H9 (cell line): Measurements from ENCODE around the gene LRRK1. TPM values are rescaled to one million over a fixed set of nuclear protein-coding genes. Genes with fewer than 3 reads are reported as not detected.

Experiments used
- DNase-seq: peaks from one replicate; pipeline ENCODE4 v3.0.0-alpha.2; 2017
- H2AFZ ChIP-seq: one replicate; pipeline ENCODE4 v1.6.1; 2013; ENCODE audit warnings: mild to moderate bottlenecking, low read length, control low read depth, moderate library complexity
- H2AK5ac ChIP-seq: 2 replicates; pipeline ENCODE4 v1.6.1; 2013; ENCODE audit warnings: low read length, control low read depth, mixed read lengths; ENCODE audit not compliant: insufficient read length
- H2BK120ac ChIP-seq: one replicate; pipeline ENCODE4 v1.6.1; 2013; ENCODE audit warnings: low read depth, mild to moderate bottlenecking, low read length, control low read depth, inconsistent platforms; ENCODE audit not compliant: poor library complexity, severe bottlenecking
- H2BK12ac ChIP-seq: 2 replicates; pipeline ENCODE4 v1.6.1; 2013; ENCODE audit warnings: low read length, control low read depth, mixed read lengths, low read depth; ENCODE audit not compliant: insufficient read length
- H2BK15ac ChIP-seq: 2 replicates; pipeline ENCODE4 v1.6.1; 2013; ENCODE audit warnings: low read depth, low read length, control low read depth
- H2BK20ac ChIP-seq: one replicate; pipeline ENCODE4 v1.6.1; 2013; ENCODE audit warnings: low read depth, mild to moderate bottlenecking, low read length, control low read depth, inconsistent platforms; ENCODE audit not compliant: poor library complexity, severe bottlenecking
- H2BK5ac ChIP-seq: 2 replicates; pipeline ENCODE4 v1.6.1; 2013; ENCODE audit warnings: low read length, control low read depth, mixed read lengths; ENCODE audit not compliant: insufficient read length
- H3K14ac ChIP-seq: 2 replicates; pipeline ENCODE4 v1.6.1; 2013; ENCODE audit warnings: low read length, control low read depth; ENCODE audit not compliant: insufficient read depth
- H3K18ac ChIP-seq: 2 replicates; pipeline ENCODE4 v1.6.1; 2013; ENCODE audit warnings: low read depth, mild to moderate bottlenecking, mixed read lengths, low read length, control low read depth; ENCODE audit not compliant: insufficient read length
- H3K23ac ChIP-seq: 2 replicates; pipeline ENCODE4 v1.6.1; 2013; ENCODE audit warnings: low read length, control low read depth, mixed read lengths, low read depth; ENCODE audit not compliant: insufficient read length
- H3K23me2 ChIP-seq: 2 replicates; pipeline ENCODE4 v1.6.1; 2013; ENCODE audit warnings: low read depth, mild to moderate bottlenecking, mixed read lengths, low read length, control low read depth; ENCODE audit not compliant: insufficient read length, poor library complexity, severe bottlenecking
- H3K27ac ChIP-seq: 2 replicates; pipeline ENCODE4 v1.5.1; 2013; ENCODE audit warnings: low read length, control low read depth, mixed read lengths, low read depth; ENCODE audit not compliant: insufficient read length
- H3K27me3 ChIP-seq: 2 replicates; pipeline ENCODE4 v1.6.1; 2013; ENCODE audit warnings: low read length, control low read depth, inconsistent platforms; ENCODE audit not compliant: insufficient read depth
- H3K4ac ChIP-seq: 2 replicates; pipeline ENCODE4 v1.6.1; 2013; ENCODE audit warnings: low read depth, mild to moderate bottlenecking, control low read depth, inconsistent platforms, low read length, moderate library complexity
- H3K4me1 ChIP-seq: 2 replicates; pipeline ENCODE4 v1.6.1; 2013; ENCODE audit warnings: low read length, control low read depth, inconsistent platforms; ENCODE audit not compliant: insufficient read depth
- H3K4me2 ChIP-seq: 2 replicates; pipeline ENCODE4 v1.6.1; 2013; ENCODE audit warnings: low read length, control low read depth, mixed read lengths; ENCODE audit not compliant: insufficient read length, insufficient read depth
- H3K56ac ChIP-seq: 2 replicates; pipeline ENCODE4 v1.6.1; 2013; ENCODE audit warnings: low read depth, mild to moderate bottlenecking, mixed read lengths, low read length, control low read depth; ENCODE audit not compliant: insufficient read length
- H3K79me1 ChIP-seq: 2 replicates; pipeline ENCODE4 v1.6.1; 2013; ENCODE audit warnings: low read depth, mild to moderate bottlenecking, moderate library complexity, low read length, control low read depth, inconsistent platforms; ENCODE audit not compliant: insufficient read depth, poor library complexity, severe bottlenecking
- H3K79me2 ChIP-seq: 2 replicates; pipeline ENCODE4 v1.6.1; 2013; ENCODE audit warnings: low read length, control low read depth, inconsistent platforms; ENCODE audit not compliant: insufficient read depth
- H3K9ac ChIP-seq: 2 replicates; pipeline ENCODE4 v1.6.1; 2013; ENCODE audit warnings: low read length, control low read depth, mixed read lengths; ENCODE audit not compliant: insufficient read length; ENCODE audit errors: extremely low read depth
- H3K9me3 ChIP-seq: one replicate; pipeline ENCODE4 v1.6.1; 2013; ENCODE audit warnings: low read depth, low read length, inconsistent platforms; ENCODE audit not compliant: control insufficient read depth
- H3T11ph ChIP-seq: one replicate; pipeline ENCODE4 v1.6.1; 2013; ENCODE audit warnings: mild to moderate bottlenecking, low read length, control low read depth, inconsistent platforms
- H4K20me1 ChIP-seq: one replicate; pipeline ENCODE4 v1.6.1; 2013; ENCODE audit not compliant: control insufficient read depth, insufficient read length, insufficient read depth
- H4K5ac ChIP-seq: 2 replicates; pipeline ENCODE4 v1.6.1; 2013; ENCODE audit warnings: low read depth, mild to moderate bottlenecking, mixed read lengths, low read length, control low read depth; ENCODE audit not compliant: insufficient read length
- H4K8ac ChIP-seq: replicated peaks from 2 replicates; pipeline ENCODE4 v1.6.1; 2013; ENCODE audit warnings: low read length, control low read depth, mixed read lengths, low read depth; ENCODE audit not compliant: insufficient read length
- H4K91ac ChIP-seq: 2 replicates; pipeline ENCODE4 v1.6.1; 2013; ENCODE audit warnings: low read depth, mild to moderate bottlenecking, moderate library complexity, mixed read lengths, low read length, control low read depth; ENCODE audit not compliant: insufficient read length
- H3K27ac Mint-ChIP-seq, 3 experiments: 2 replicates in 2 of 3; 3 replicates in 1 of 3; pipeline ENCODE4 v1.8.0; 2020 to 2021; ENCODE audit warnings: mixed read lengths in 3 of 3, mild to moderate bottlenecking in 1 of 3, moderate library complexity in 1 of 3
- H3K27me3 Mint-ChIP-seq: 2 replicates; pipeline ENCODE4 v1.8.0; 2021; ENCODE audit warnings: low read depth, mild to moderate bottlenecking, moderate library complexity, mixed read lengths
- H3K36me3 Mint-ChIP-seq, 3 experiments: 2 replicates in 2 of 3; 3 replicates in 1 of 3; pipeline ENCODE4 v1.8.0; 2020 to 2021; ENCODE audit warnings: low read depth in 3 of 3, mixed read lengths in 3 of 3; ENCODE audit not compliant: insufficient read depth in 1 of 3
- H3K4me1 Mint-ChIP-seq, 2 experiments: 2 replicates each; pipeline ENCODE4 v1.8.0; 2020; ENCODE audit warnings: mixed read lengths in 2 of 2
- H3K4me3 Mint-ChIP-seq, 2 experiments: 2 replicates in 1 of 2; 3 replicates in 1 of 2; pipeline ENCODE4 v1.8.0; 2020 to 2021; ENCODE audit warnings: mild to moderate bottlenecking in 2 of 2, mixed read lengths in 2 of 2, moderate library complexity in 1 of 2
- H3K9me3 Mint-ChIP-seq, 2 experiments: 2 replicates in 1 of 2; 3 replicates in 1 of 2; pipeline ENCODE4 v1.8.0; 2020; ENCODE audit warnings: mild to moderate bottlenecking in 2 of 2, mixed read lengths in 2 of 2, moderate library complexity in 1 of 2
- WGBS: extraction: QIAGEN DNeasy Blood & Tissue Kit; methylation state at CpG from one replicate; pipeline ENCODE4 v1.1.7; 2013; ENCODE audit warnings: missing lambda C conversion rate, low lambda C conversion rate, mixed read lengths; ENCODE audit not compliant: insufficient read length; ENCODE audit errors: extremely low coverage; 5-methylcytosine and 5-hydroxymethylcytosine counted together
- total RNA-seq: library from RNA; stranded (reverse); gene quantifications from 2 replicates; pipeline ENCODE4 v1.2.1, GENCODE V29; 2021
- TF ChIP-seq, protein P1 (sequence below): fragments of 200-600 bp; sonication (generic); conservative IDR thresholded peaks from 3 replicates; pipeline ENCODE4 v1.8.0; 2021; ENCODE audit warnings: antibody characterized with exemption, mild to moderate bottlenecking

Gene LRRK1
- total RNA-seq, 1 experiment from 2014 or later = 4.0 TPM

- Histone ChIP-seq H3K9me3 (no peaks in the 10 kb centered on the region), H3K79me1 (no peaks in the 10 kb centered on the region), H4K5ac (no peak overlapping the region), H4K20me1 (no peaks in the 10 kb centered on the region), H3K23me2 (no peaks in the 10 kb centered on the region), H2BK20ac (no peak overlapping the region), H2AFZ (no peak overlapping the region), H2AK5ac (no peak overlapping the region), H2BK120ac (no peak overlapping the region), H2BK12ac (no peak overlapping the region), H3K9ac (no peak overlapping the region), H3K4ac (no peak overlapping the region), H3K14ac (no peak overlapping the region), H2BK5ac (no peak overlapping the region), H3T11ph (no peak overlapping the region), H3K18ac (no peak overlapping the region), H4K91ac (no peak overlapping the region), H3K4me2 (no peak overlapping the region), H4K8ac (no peak overlapping the region), H3K4me1 (no peaks in the 10 kb centered on the region), H3K79me2 (no peaks in the 10 kb centered on the region), H3K56ac (no peak overlapping the region), H3K23ac (no peak overlapping the region), H3K27ac (no peak overlapping the region), H2BK15ac (no peak overlapping the region), H3K27me3 (no peaks in the 10 kb centered on the region)
- DNase-seq = no peak
- peaks cover 4% of the 10 kb centered on the region in 2 experiments for H3K4me1 Mint-ChIP-seq
- no peak overlapping the region for H3K27ac Mint-ChIP-seq
- H3K4me3 Mint-ChIP-seq = no peak overlapping the region
- TF ChIP-seq, protein P1, sequence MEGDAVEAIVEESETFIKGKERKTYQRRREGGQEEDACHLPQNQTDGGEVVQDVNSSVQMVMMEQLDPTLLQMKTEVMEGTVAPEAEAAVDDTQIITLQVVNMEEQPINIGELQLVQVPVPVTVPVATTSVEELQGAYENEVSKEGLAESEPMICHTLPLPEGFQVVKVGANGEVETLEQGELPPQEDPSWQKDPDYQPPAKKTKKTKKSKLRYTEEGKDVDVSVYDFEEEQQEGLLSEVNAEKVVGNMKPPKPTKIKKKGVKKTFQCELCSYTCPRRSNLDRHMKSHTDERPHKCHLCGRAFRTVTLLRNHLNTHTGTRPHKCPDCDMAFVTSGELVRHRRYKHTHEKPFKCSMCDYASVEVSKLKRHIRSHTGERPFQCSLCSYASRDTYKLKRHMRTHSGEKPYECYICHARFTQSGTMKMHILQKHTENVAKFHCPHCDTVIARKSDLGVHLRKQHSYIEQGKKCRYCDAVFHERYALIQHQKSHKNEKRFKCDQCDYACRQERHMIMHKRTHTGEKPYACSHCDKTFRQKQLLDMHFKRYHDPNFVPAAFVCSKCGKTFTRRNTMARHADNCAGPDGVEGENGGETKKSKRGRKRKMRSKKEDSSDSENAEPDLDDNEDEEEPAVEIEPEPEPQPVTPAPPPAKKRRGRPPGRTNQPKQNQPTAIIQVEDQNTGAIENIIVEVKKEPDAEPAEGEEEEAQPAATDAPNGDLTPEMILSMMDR = no peak
- no peaks in the 10 kb centered on the region for H3K36me3 Mint-ChIP-seq
- no peaks in the 10 kb centered on the region for H3K27me3 Mint-ChIP-seq
- no peaks in the 10 kb centered on the region for H3K9me3 Mint-ChIP-seq
- no CpG with 5 or more reads among the region's 10 CpGs for WGBS
Measured at GRCh38 chr15:100942656-100943425, 23.7 kb downstream of the LRRK1 start.
